Hematopoietic multipotent progenitor cell (in vitro differentiated cells): ENCODE data around the gene SMC5. TPM values are rescaled to one million over a fixed set of nuclear protein-coding genes. Genes with fewer than 3 reads are reported as not detected.
"Not testable (repeated sequence)": the region's sequence is repeated elsewhere in the genome, so short reads cannot be mapped to it uniquely, and the experiment has no call there.

Source experiments
- DNase-seq, 3 donors: peaks; one replicate each; pipeline ENCODE4 v3.0.0-alpha.2; 2011 to 2015; ENCODE audit warnings: low read depth in 2 of 3, low spot score in 2 of 3
- total RNA-seq: library from RNA; depleted of rRNA; stranded (reverse); fragments of >200 nt; gene quantifications from one replicate; pipeline ENCODE4 v1.2.3, GENCODE V29; 2012

SMC5 gene
- total RNA-seq, 1 donor, result 7.8 TPM

GRCh38 chr9:70262948-70263347, 4.2 kb downstream of the SMC5 start:
- no peak for DNase-seq

GRCh38 chr9:70263421-70263820, 4.6 kb downstream of the SMC5 start:
- no peak for DNase-seq

GRCh38 chr9:70278305-70278704, 19.5 kb downstream of the SMC5 start:
- DNase-seq, result no peak

GRCh38 chr9:70283848-70284247, 25.1 kb downstream of the SMC5 start:
- DNase-seq, result no peak

- DNase-seq, result no peak
Measured at GRCh38 chr9:70285246-70285645, 26.5 kb downstream of the SMC5 start.

GRCh38 chr9:70285981-70286598, 27.3 kb downstream of the SMC5 start:
- no peak for DNase-seq

- DNase-seq, result no peak
Measured at GRCh38 chr9:70290626-70291025, 31.8 kb downstream of the SMC5 start.

GRCh38 chr9:70291446-70291845, 32.7 kb downstream of the SMC5 start:
- DNase-seq, result no peak

GRCh38 chr9:70292253-70292652, 33.5 kb downstream of the SMC5 start:
- no peak for DNase-seq

- no peak for DNase-seq
Measured at GRCh38 chr9:70293214-70293613, 34.4 kb downstream of the SMC5 start.

GRCh38 chr9:70297141-70297540, 38.4 kb downstream of the SMC5 start:
- no peak for DNase-seq

- DNase-seq, result no peak
Measured at GRCh38 chr9:70298245-70298771, 39.5 kb downstream of the SMC5 start.

- DNase-seq, result no peak
Measured at GRCh38 chr9:70303268-70303667, 44.5 kb downstream of the SMC5 start.

GRCh38 chr9:70304810-70305209, 46.0 kb downstream of the SMC5 start:
- no peak for DNase-seq

GRCh38 chr9:70315389-70315788, 56.6 kb downstream of the SMC5 start:
- no peak for DNase-seq

GRCh38 chr9:70318002-70318401, 59.2 kb downstream of the SMC5 start:
- no peak for DNase-seq

- DNase-seq, result no peak
Measured at GRCh38 chr9:70322096-70322495, 63.3 kb downstream of the SMC5 start.

GRCh38 chr9:70324963-70325362, 66.2 kb downstream of the SMC5 start:
- DNase-seq, result no peak

- not testable (repeated sequence) for DNase-seq
Measured at GRCh38 chr9:70328625-70329024, 69.8 kb downstream of the SMC5 start.

GRCh38 chr9:70340572-70340971, 81.8 kb downstream of the SMC5 start:
- DNase-seq, result peak in 2 of 3 donors; percentile 16 to 58

- DNase-seq, result no peak
Measured at GRCh38 chr9:70347046-70347445, 88.3 kb downstream of the SMC5 start.

GRCh38 chr9:70352356-70352755, 93.6 kb downstream of the SMC5 start:
- DNase-seq, result no peak

GRCh38 chr9:70352802-70353201, 94.0 kb downstream of the SMC5 start:
- DNase-seq, result peak in 2 of 3 donors; percentile 8 to 30
